HEK293 (cell line): Measurements from ENCODE around the gene NUBP1.

Experiments
- CTCF ChIA-PET: fragments of 350-600 bp; formaldehyde crosslinking; extraction: SDS; loops from one replicate; lab custom pipeline; 2021; ENCODE audit warnings: antibody characterized with exemption; lab: Yijun Ruan, JAX
- POLR2A ChIA-PET: fragments of 300-600 bp; formaldehyde crosslinking; extraction: SDS; loops from one replicate; lab custom pipeline; 2020; ENCODE audit warnings: antibody characterized with exemption, inconsistent platforms; lab: Yijun Ruan, JAX
- H3K27ac ChIP-seq: fragments of 200-500 bp; sonication (Bioruptor generic); 2 replicates; pipeline ENCODE4 v1.5.1; 2014; ENCODE audit warnings: low read depth, low read length, control low read depth, inconsistent platforms; ENCODE audit errors: extremely low read depth
- H3K36me3 ChIP-seq, 2 experiments: fragments of 200-500 bp in 1 of 2; sonication (Bioruptor generic) in 1 of 2; 1 replicate in 1 of 2; 2 replicates in 1 of 2; pipeline ENCODE4 v1.5.1; 2014 to 2017; ENCODE audit warnings: inconsistent platforms in 2 of 2, low read length in 2 of 2; ENCODE audit not compliant: control insufficient read depth in 2 of 2, insufficient read depth in 1 of 2
- H3K4me1 ChIP-seq: fragments of 200-500 bp; sonication (Bioruptor generic); 2 replicates; pipeline ENCODE4 v1.5.1; 2014; ENCODE audit warnings: mild to moderate bottlenecking, low read length, inconsistent platforms; ENCODE audit not compliant: control insufficient read depth, insufficient read depth
- H3K4me3 ChIP-seq: 2 replicates; pipeline ENCODE4 v1.5.1; 2011; ENCODE audit warnings: low read depth, mild to moderate bottlenecking, control low read depth, low read length, moderate library complexity
- H3K9me3 ChIP-seq: fragments of 200-500 bp; sonication (Bioruptor generic); 2 replicates; pipeline ENCODE4 v1.5.1; 2014; ENCODE audit warnings: low read depth, low read length, inconsistent platforms; ENCODE audit not compliant: control insufficient read depth, insufficient read depth
- FEZF1 ChIP-seq: fragments of 450-650 bp; formaldehyde crosslinking; IDR thresholded peaks from 2 replicates; pipeline ENCODE4 v1.5.1; 2016; ENCODE audit warnings: missing biosample characterization, missing genetic modification characterization
- INSM2 ChIP-seq: fragments of 450-650 bp; formaldehyde crosslinking; IDR thresholded peaks from 2 replicates; pipeline ENCODE4 v1.5.1; 2016; ENCODE audit warnings: missing biosample characterization, missing genetic modification characterization
- KLF1 ChIP-seq: fragments of 450-650 bp; formaldehyde crosslinking; IDR thresholded peaks from 2 replicates; pipeline ENCODE4 v1.5.1; 2016; ENCODE audit warnings: missing biosample characterization, missing genetic modification characterization
- RBAK ChIP-seq: fragments of 450-650 bp; formaldehyde crosslinking; IDR thresholded peaks from 2 replicates; pipeline ENCODE4 v1.5.1; 2016; ENCODE audit warnings: missing biosample characterization, missing genetic modification characterization
- ZBTB48 ChIP-seq: fragments of 450-650 bp; formaldehyde crosslinking; IDR thresholded peaks from 2 replicates; pipeline ENCODE4 v1.5.1; 2016; ENCODE audit warnings: missing biosample characterization, missing genetic modification characterization
- ZNF223 ChIP-seq: fragments of 450-650 bp; formaldehyde crosslinking; IDR thresholded peaks from 2 replicates; pipeline ENCODE4 v1.5.1; 2016; ENCODE audit warnings: missing biosample characterization, missing genetic modification characterization
- ZNF239 ChIP-seq: fragments of 450-650 bp; formaldehyde crosslinking; IDR thresholded peaks from 2 replicates; pipeline ENCODE4 v1.5.1; 2016; ENCODE audit warnings: missing biosample characterization, missing genetic modification characterization
- ZNF514 ChIP-seq: fragments of 450-650 bp; formaldehyde crosslinking; IDR thresholded peaks from 2 replicates; pipeline ENCODE4 v1.5.1; 2016; ENCODE audit warnings: missing biosample characterization, missing genetic modification characterization
- ZNF624 ChIP-seq: fragments of 450-650 bp; formaldehyde crosslinking; IDR thresholded peaks from 2 replicates; pipeline ENCODE4 v1.5.1; 2017; ENCODE audit warnings: missing biosample characterization, missing genetic modification characterization
- ZNF707 ChIP-seq: fragments of 450-650 bp; formaldehyde crosslinking; IDR thresholded peaks from 2 replicates; pipeline ENCODE4 v1.5.1; 2016; ENCODE audit warnings: missing biosample characterization, missing genetic modification characterization
- ZNF777 ChIP-seq: fragments of 450-650 bp; formaldehyde crosslinking; IDR thresholded peaks from 2 replicates; pipeline ENCODE4 v1.5.1; 2017; ENCODE audit warnings: missing biosample characterization, missing genetic modification characterization, borderline replicate concordance
- ZNF785 ChIP-seq: fragments of 450-650 bp; formaldehyde crosslinking; IDR thresholded peaks from 2 replicates; pipeline ENCODE4 v1.5.1; 2016; ENCODE audit warnings: missing biosample characterization, missing genetic modification characterization
- ZNF791 ChIP-seq: fragments of 450-650 bp; formaldehyde crosslinking; IDR thresholded peaks from 2 replicates; pipeline ENCODE4 v1.5.1; 2016; ENCODE audit warnings: missing biosample characterization, missing genetic modification characterization
- ZNF792 ChIP-seq: fragments of 450-650 bp; formaldehyde crosslinking; IDR thresholded peaks from 2 replicates; pipeline ENCODE4 v1.5.1; 2016; ENCODE audit warnings: missing biosample characterization, missing genetic modification characterization
- ZNF837 ChIP-seq: fragments of 450-650 bp; formaldehyde crosslinking; IDR thresholded peaks from 2 replicates; pipeline ENCODE4 v1.5.1; 2016; ENCODE audit warnings: missing biosample characterization, missing genetic modification characterization
- ZSCAN4 ChIP-seq: fragments of 450-650 bp; formaldehyde crosslinking; IDR thresholded peaks from 2 replicates; pipeline ENCODE4 v1.5.1; 2017; ENCODE audit warnings: missing biosample characterization, missing genetic modification characterization
- TF ChIP-seq, protein P1 (sequence below): fragments of 450-650 bp; formaldehyde crosslinking; IDR thresholded peaks from 2 replicates; pipeline ENCODE4 v1.5.1; 2016; ENCODE audit warnings: missing biosample characterization, missing genetic modification characterization
- TF ChIP-seq, protein P2 (sequence below): IDR thresholded peaks from 2 replicates; pipeline ENCODE4 v1.6.1; 2011; ENCODE audit warnings: mild to moderate bottlenecking, low read depth, low read length, borderline replicate concordance
- TF ChIP-seq, protein P3 (sequence below): fragments of 450-650 bp; formaldehyde crosslinking; IDR thresholded peaks from 2 replicates; pipeline ENCODE4 v1.5.1; 2016; ENCODE audit warnings: missing biosample characterization, missing genetic modification characterization

The NUBP1 gene

DNA sequence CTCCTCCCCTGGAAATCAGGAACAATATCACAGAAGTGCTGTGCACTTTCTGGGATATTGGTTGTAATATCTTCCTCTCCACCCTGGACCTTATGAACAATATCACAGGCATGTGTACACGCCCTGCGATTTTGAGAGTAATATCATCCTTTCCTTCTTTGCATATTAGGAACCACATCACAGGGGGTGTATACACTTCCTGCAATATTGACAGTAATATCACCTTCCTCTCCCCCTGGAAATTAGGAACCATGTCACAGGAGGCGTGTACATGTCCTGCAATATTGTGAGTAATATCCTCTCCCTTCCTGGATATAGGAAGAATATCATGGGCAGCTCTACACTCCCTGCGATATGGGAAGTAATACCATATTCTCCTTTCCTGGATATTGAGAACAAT, 34.7 kb upstream of the NUBP1 start:
- H3K36me3 ChIP-seq, result no peaks in the 10 kb centered on the region
- no peaks in the 10 kb centered on the region for H3K9me3 ChIP-seq
- CTCF ChIA-PET, result no interaction called here
- no peak overlapping the region for H3K27ac ChIP-seq
- TF ChIP-seq ZNF791 (tag by site-specific recombination) (no peak), ZNF223 (no peak)
- TF ChIP-seq, protein P1, sequence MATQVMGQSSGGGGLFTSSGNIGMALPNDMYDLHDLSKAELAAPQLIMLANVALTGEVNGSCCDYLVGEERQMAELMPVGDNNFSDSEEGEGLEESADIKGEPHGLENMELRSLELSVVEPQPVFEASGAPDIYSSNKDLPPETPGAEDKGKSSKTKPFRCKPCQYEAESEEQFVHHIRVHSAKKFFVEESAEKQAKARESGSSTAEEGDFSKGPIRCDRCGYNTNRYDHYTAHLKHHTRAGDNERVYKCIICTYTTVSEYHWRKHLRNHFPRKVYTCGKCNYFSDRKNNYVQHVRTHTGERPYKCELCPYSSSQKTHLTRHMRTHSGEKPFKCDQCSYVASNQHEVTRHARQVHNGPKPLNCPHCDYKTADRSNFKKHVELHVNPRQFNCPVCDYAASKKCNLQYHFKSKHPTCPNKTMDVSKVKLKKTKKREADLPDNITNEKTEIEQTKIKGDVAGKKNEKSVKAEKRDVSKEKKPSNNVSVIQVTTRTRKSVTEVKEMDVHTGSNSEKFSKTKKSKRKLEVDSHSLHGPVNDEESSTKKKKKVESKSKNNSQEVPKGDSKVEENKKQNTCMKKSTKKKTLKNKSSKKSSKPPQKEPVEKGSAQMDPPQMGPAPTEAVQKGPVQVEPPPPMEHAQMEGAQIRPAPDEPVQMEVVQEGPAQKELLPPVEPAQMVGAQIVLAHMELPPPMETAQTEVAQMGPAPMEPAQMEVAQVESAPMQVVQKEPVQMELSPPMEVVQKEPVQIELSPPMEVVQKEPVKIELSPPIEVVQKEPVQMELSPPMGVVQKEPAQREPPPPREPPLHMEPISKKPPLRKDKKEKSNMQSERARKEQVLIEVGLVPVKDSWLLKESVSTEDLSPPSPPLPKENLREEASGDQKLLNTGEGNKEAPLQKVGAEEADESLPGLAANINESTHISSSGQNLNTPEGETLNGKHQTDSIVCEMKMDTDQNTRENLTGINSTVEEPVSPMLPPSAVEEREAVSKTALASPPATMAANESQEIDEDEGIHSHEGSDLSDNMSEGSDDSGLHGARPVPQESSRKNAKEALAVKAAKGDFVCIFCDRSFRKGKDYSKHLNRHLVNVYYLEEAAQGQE, result no peak
- H3K4me1 ChIP-seq, result no peaks in the 10 kb centered on the region
- POLR2A ChIA-PET, result no interaction called here
- H3K4me3 ChIP-seq, result no peak overlapping the region

- Histone ChIP-seq H3K9me3 (no peaks in the 10 kb centered on the region), H3K4me1 (no peaks in the 10 kb centered on the region), H3K27ac (no peak overlapping the region), H3K4me3 (no peak overlapping the region), H3K36me3 (no peaks in the 10 kb centered on the region)
- TF ChIP-seq, protein P2, sequence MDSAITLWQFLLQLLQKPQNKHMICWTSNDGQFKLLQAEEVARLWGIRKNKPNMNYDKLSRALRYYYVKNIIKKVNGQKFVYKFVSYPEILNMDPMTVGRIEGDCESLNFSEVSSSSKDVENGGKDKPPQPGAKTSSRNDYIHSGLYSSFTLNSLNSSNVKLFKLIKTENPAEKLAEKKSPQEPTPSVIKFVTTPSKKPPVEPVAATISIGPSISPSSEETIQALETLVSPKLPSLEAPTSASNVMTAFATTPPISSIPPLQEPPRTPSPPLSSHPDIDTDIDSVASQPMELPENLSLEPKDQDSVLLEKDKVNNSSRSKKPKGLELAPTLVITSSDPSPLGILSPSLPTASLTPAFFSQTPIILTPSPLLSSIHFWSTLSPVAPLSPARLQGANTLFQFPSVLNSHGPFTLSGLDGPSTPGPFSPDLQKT, result no peak
- no peak for TF ChIP-seq ZNF792
- TF ChIP-seq, protein P3, sequence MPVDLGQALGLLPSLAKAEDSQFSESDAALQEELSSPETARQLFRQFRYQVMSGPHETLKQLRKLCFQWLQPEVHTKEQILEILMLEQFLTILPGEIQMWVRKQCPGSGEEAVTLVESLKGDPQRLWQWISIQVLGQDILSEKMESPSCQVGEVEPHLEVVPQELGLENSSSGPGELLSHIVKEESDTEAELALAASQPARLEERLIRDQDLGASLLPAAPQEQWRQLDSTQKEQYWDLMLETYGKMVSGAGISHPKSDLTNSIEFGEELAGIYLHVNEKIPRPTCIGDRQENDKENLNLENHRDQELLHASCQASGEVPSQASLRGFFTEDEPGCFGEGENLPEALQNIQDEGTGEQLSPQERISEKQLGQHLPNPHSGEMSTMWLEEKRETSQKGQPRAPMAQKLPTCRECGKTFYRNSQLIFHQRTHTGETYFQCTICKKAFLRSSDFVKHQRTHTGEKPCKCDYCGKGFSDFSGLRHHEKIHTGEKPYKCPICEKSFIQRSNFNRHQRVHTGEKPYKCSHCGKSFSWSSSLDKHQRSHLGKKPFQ (tag by site-specific recombination), result no peak
- TF ChIP-seq ZNF777, result no peak
- no peak for TF ChIP-seq ZNF785 (tag by site-specific recombination)
- no peak for TF ChIP-seq RBAK (tag by site-specific recombination)
- TF ChIP-seq ZNF707, result no peak
- TF ChIP-seq ZNF514 (tag by site-specific recombination), result no peak
- no peak for TF ChIP-seq ZBTB48 (tag by site-specific recombination)
- POLR2A ChIA-PET, result no interaction called here
- CTCF ChIA-PET, result interaction anchor here (1.5 kb wide), 1 partner anchor 213 kb away, joined by 3 read pairs; no protein-coding TSS in a partner anchor
These were observed 15.4 kb upstream of the NUBP1 start for GRCh38 chr16:10728003-10728887.

DNA sequence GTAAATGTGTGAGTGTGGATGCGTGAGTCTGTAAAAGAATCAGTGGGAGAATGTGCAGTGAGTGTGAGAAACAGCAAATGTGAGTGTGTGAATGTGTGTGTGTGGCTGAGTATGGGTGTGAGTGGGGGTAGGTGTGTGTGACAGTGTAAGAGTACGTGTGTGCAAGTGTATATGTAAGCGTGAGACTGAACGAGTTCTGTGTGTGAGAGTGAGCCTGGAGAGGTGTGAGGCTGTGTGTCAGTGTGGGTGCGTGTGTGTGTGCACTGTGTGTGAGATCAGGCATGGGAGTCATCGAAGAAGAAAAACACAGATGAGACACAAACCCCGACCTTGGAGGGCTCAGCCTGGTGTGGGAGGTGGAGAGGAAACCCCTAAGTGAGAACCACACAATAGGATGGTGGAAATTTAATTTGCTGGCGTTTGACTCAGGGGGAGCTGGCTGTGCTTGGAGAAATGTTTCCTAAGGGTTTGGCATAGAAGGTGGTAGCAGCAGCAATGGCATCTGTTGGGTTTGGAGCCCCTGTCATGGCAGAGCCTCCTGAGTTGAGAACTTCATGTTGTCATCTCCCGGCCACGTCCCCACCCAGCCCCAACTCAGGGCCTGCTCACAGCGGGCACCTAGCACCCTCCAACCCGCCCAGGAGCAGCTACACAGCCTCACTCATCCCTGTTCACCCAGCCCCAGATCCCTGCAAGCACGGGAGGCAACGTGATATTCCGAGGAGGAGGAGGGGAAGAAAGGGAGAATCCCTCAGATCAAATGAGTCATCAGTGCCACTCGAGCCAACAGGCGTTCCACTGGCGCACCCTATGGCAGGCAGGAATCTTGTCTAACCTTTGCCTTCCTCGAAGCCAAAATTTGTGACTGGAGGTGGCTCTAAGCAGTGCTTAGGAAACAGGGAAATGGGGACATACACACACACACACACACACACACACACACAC, 14.3 kb upstream of the NUBP1 start:
- Histone ChIP-seq H3K36me3 (no peaks in the 10 kb centered on the region), H3K27ac (no peak overlapping the region), H3K4me1 (no peaks in the 10 kb centered on the region), H3K9me3 (no peaks in the 10 kb centered on the region), H3K4me3 (no peak overlapping the region)
- CTCF ChIA-PET, result interaction anchor here (0.5 to 1.5 kb wide), 3 partner anchors 10 to 608 kb away, joined by 3 to 4 read pairs (median 3); no protein-coding TSS in a partner anchor
- POLR2A ChIA-PET, result no interaction called here
- no peak for TF ChIP-seq FEZF1 (tag by site-specific recombination)
- TF ChIP-seq ZSCAN4 (tag by site-specific recombination), result peak; percentile 74; the same call in 1 of the 2 replicates
- TF ChIP-seq KLF1, result peak; percentile 48; the same call in 1 of the 2 replicates
- 0 out of 2 replicates have a peak, but pooled peaks have one; percentile 29 for TF ChIP-seq ZNF792
- no peak for TF ChIP-seq ZNF223
- no peak for TF ChIP-seq ZNF624 (tag by site-specific recombination)
- TF ChIP-seq ZNF239, result no peak
- TF ChIP-seq ZNF837, result no peak
- 0 out of 2 replicates have a peak, but pooled peaks have one; percentile 37 for TF ChIP-seq INSM2 (tag by site-specific recombination)
